ENCODE measurements around the gene HSPA1B.

GRCh38 chr6:31821301-31822035 lies 6.1 kb upstream of the HSPA1B start:
- TF ChIP-seq EZH2 (IDR thresholded peaks at IDR 0.05; ENCODE audit: borderline replicate concordance, low read depth, low read length, poor library complexity, severe bottlenecking) (no peak), CTCF (conservative IDR thresholded peaks at IDR 0.05; ENCODE audit: low read depth, low read length) (no peak)

Measured in A673 (cell line).